Lower leg skin (tissue), 4 donors: Measurements from ENCODE around the gene DTX1. TPM values are rescaled to one million over a fixed set of nuclear protein-coding genes. Genes with fewer than 3 reads are reported as not detected.

Source experiments
- DNase-seq, 2 donors: peaks; one replicate each; pipeline ENCODE4 v3.0.0-alpha.2; 2019; ENCODE audit warnings: low spot score in 2 of 2
- H3K4me3 ChIP-seq: fragments of 200-600 bp; sonication (generic); 2 replicates; pipeline ENCODE4 v1.5.1; 2017; ENCODE audit warnings: mild to moderate bottlenecking, low read depth; ENCODE audit not compliant: poor library complexity, severe bottlenecking
- POLR2A ChIP-seq, 2 donors: fragments of 450-650 bp; IDR thresholded peaks; one replicate each; pipeline ENCODE4 v1.6.1; 2016 to 2017; ENCODE audit warnings: antibody characterized with exemption in 2 of 2, mild to moderate bottlenecking in 1 of 2, moderate library complexity in 1 of 2
- WGBS, 2 donors: methylation state at CpG; one replicate each; pipeline ENCODE4 v1.1.5; 2018; 5-methylcytosine and 5-hydroxymethylcytosine counted together
- intact Hi-C: fragments of 100-400 bp; cut with DNase I; formaldehyde crosslinking; loops from one replicate; pipeline ENCODE4 v1.15.0; 2023; ENCODE audit warnings: low total_unique reads
- total RNA-seq, 4 donors: library from RNA; depleted of rRNA; stranded (reverse); fragments of >200 nt; gene quantifications; one replicate each; pipeline ENCODE4 v1.1.0, GENCODE V29; 2016
- TF ChIP-seq, protein P1 (sequence below), 3 donors: fragments of 450-650 bp; IDR thresholded peaks; one replicate each; pipeline ENCODE4 v1.5.1; 2016; ENCODE audit warnings: antibody characterized with exemption in 3 of 3, mild to moderate bottlenecking in 3 of 3, moderate library complexity in 2 of 3

Gene DTX1
- total RNA-seq, 4 donors from 2014 or later, result 1.5 to 5.0 (median 3.4) TPM

DNA sequence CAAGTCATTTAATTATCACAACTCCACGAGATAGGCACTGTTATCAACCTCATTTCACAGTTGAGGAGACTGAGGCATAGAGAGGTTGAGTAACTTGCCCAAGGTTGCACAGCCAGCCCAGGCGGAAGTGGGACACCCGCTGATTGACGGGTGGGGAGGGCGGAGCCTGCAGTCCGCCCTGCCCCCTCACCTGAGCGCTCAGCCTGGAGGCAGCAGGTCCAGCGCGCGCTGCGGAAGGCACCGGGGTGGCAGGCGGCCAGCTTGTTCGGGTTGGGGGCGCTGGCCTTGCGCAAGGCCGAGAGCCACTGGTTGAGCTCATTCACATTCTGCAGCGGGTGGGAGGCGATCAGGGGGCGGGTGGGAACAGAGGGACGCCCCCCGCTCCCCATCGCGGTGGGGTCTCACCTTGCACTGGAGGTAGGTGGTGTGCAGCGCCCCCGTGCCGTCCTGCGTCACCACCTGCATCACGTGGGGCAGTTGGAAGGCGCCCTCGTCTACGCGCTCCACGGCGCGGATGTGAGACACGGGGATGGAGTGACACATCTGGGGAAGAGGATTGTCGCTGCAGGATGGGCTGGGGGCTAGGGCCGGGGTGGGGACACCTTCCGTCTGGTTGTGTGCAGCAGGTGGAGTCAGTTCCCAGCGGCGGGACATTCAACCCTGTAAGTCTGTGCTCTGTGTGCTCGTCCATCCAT, 47.4 kb downstream of the DTX1 start:
- intact Hi-C loops, result no loop called here
- WGBS, 2 donors, result 14 to 15% methylated on average over 25 to 41 of the region's 43 CpGs
- no peak overlapping the region for H3K4me3 ChIP-seq
- TF ChIP-seq, protein P1, sequence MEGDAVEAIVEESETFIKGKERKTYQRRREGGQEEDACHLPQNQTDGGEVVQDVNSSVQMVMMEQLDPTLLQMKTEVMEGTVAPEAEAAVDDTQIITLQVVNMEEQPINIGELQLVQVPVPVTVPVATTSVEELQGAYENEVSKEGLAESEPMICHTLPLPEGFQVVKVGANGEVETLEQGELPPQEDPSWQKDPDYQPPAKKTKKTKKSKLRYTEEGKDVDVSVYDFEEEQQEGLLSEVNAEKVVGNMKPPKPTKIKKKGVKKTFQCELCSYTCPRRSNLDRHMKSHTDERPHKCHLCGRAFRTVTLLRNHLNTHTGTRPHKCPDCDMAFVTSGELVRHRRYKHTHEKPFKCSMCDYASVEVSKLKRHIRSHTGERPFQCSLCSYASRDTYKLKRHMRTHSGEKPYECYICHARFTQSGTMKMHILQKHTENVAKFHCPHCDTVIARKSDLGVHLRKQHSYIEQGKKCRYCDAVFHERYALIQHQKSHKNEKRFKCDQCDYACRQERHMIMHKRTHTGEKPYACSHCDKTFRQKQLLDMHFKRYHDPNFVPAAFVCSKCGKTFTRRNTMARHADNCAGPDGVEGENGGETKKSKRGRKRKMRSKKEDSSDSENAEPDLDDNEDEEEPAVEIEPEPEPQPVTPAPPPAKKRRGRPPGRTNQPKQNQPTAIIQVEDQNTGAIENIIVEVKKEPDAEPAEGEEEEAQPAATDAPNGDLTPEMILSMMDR (IDR thresholded peaks at IDR 0.05), result no peak
- TF ChIP-seq POLR2A (IDR thresholded peaks at IDR 0.05), result no peak
- DNase-seq, result no peak

DNA sequence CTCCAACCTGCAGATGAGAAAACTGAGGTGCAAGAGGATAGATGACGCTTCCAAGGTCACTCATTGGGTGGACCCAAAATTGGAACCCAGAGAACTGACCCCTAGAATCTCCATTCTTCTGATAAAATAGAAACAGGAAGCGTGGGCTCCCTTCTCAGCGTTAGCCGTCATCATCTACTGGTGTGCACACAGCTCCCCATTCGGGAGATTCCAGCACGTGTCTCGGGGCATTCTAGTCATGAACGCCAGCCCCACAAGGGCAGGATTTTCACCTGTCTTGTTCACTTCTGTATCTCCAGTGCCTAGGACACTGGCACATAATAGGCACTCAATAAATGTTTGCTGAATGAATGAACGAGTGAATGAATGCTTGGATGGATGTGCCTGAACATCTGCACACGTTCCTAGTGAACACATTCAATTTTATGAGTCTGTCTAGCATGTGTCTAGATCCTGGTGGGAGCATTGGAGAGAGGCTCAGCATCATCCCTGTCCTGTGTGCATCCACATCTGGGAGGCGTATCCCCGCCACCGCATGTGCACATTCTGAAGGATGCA, 48.5 kb downstream of the DTX1 start:
- DNase-seq, result no peak
- TF ChIP-seq POLR2A (IDR thresholded peaks at IDR 0.05), result no peak
- TF ChIP-seq, protein P1 (IDR thresholded peaks at IDR 0.05), result no peak
- intact Hi-C loops, result no loop called here
- WGBS, 2 donors, result 71 to 80% methylated on average over 13 of the region's 13 CpGs
- no peak overlapping the region for H3K4me3 ChIP-seq

DNA sequence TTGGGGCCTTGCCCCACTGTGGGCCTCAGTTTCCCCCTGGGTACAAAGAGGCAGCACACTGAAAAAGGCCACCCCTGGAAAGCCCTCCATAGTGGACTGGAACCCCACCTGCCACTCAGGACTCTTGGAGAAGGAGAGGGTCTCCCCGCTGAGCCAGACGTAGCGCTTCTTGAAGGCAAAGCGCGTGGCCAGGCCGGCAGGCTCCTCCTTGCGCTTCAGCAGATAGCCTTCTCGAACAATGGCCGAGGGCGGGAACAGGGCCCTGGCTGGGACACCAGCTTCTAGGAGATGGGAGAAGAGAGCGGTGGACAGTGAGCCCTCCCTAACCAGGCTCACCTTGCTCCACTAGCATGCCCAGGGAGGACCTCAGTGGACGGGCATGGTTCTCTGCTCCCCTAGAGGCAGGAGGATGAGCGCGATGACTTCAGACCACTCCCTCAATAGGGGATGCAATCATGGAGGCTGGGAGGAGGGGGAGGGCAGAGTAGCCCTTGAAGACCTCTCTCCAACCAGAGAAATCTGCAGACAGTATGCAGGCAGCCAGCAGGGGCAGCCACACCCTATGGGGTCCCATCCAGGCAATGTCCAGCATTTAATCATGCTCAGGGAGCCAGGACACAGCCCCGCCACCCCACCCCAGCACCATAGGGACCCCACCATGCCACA, 49.2 kb downstream of the DTX1 start:
- TF ChIP-seq POLR2A (IDR thresholded peaks at IDR 0.05), result no peak
- no peak for DNase-seq
- 85 to 88% methylated on average over 14 to 15 of the region's 15 CpGs for WGBS, 2 donors
- H3K4me3 ChIP-seq, result no peak overlapping the region
- intact Hi-C loops, result no loop called here

DNA sequence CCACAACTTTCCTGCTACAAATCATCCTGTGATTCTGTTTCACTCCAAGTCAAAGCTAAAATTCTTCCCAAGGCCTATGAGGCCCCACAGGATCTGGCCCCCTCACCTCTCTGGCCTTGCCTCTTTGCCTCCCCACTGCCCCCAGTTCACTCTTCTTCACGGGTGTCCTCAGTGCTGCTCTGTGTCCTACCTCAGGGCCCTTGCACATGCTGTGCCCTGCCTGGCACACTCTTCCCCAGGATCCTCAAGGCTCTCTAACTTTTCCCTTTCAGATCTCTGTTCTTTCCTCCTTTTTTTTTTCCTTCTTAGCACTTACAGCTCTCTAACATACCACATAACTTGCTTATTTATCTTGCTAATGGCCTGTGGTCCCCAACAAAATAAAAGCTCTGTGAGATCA, 49.8 kb downstream of the DTX1 start:
- no peak for TF ChIP-seq POLR2A (IDR thresholded peaks at IDR 0.05)
- TF ChIP-seq, protein P1 (IDR thresholded peaks at IDR 0.05), result no peak
- intact Hi-C loops, result no loop called here
- H3K4me3 ChIP-seq, result no peak overlapping the region
- no peak for DNase-seq
- WGBS, 2 donors, result 57 to 64% methylated on average over 1 of the region's 1 CpG

DNA sequence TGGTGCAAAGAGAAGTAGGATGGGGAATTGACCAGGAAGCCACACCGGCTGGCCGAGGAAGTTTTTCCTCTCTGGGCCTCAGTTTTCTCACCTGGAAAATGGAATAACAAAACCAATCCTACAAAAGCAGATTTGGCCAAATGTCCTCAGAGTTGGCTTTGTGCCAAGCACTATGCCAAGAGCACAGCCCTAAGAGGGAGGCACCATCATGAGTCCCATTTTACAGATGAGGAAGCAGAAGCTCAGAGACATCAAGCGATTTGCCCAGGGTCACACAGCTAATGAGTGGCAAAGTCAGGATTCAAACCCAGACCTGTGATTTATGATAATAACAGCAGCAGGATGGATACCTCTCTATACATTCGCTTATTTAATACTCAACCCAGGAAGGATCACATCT, 51.8 kb downstream of the DTX1 start:
- DNase-seq, result no peak
- intact Hi-C loops, result no loop called here
- TF ChIP-seq, protein P1 (IDR thresholded peaks at IDR 0.05), result no peak
- no peak for TF ChIP-seq POLR2A (IDR thresholded peaks at IDR 0.05)
- no peak overlapping the region for H3K4me3 ChIP-seq
- 94 to 98% methylated on average over 4 of the region's 4 CpGs for WGBS, 2 donors

DNA sequence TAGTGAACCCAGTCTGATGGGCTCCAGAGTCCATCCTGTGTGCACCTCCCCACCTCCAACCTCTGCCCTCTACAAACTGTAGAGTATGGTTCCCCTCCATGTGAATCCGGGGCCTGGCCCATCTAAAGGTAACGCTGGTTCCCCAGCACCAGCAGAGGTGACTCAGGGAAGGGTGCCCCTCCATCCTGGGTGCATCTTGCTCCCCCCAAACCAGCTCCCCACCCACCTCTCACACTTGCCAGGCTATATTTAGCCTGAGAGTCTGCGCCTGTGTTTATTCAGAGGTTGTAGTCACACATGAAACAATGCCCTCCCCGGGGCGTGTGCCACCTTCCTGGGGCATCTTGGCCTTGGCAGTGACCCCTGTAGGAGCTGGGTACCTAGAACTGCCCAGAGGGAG, 52.8 kb downstream of the DTX1 start:
- DNase-seq, result no peak
- 75 to 85% methylated on average over 5 of the region's 5 CpGs for WGBS, 2 donors
- no peak overlapping the region for H3K4me3 ChIP-seq
- no peak for TF ChIP-seq POLR2A (IDR thresholded peaks at IDR 0.05)
- TF ChIP-seq, protein P1 (IDR thresholded peaks at IDR 0.05), result no peak
- intact Hi-C loops, result no loop called here
